Transverse colon (tissue), 4 donors: ENCODE data around the gene PRPF38A. TPM values are rescaled to one million over a fixed set of nuclear protein-coding genes. Genes with fewer than 3 reads are reported as not detected.

Experiments used
- DNase-seq: peaks from one replicate; pipeline ENCODE4 v3.0.0-alpha.2; 2019
- H3K27ac ChIP-seq, 4 donors: fragments of 200-600 bp; sonication (generic); 2 replicates each; pipeline ENCODE4 v1.5.1; 2016 to 2018; ENCODE audit warnings: inconsistent platforms in 4 of 4
- H3K27me3 ChIP-seq: fragments of 200-600 bp; sonication (generic); 2 replicates; pipeline ENCODE4 v1.5.1; 2017; ENCODE audit warnings: inconsistent platforms
- H3K36me3 ChIP-seq, 4 donors: fragments of 200-600 bp; sonication (generic); 2 replicates each; pipeline ENCODE4 v1.5.1; 2017 to 2019; ENCODE audit warnings: inconsistent platforms in 4 of 4
- H3K4me1 ChIP-seq, 4 donors: fragments of 200-600 bp; sonication (generic); 2 replicates each; pipeline ENCODE4 v1.5.1; 2017 to 2020; ENCODE audit warnings: inconsistent platforms in 4 of 4
- H3K4me3 ChIP-seq, 4 donors: fragments of 200-600 bp; sonication (generic); 1 replicate in 1 of 4; 2 replicates in 3 of 4; pipeline versions ENCODE4 v1.5.1 to v1.6.1; 2017 to 2019; ENCODE audit warnings: inconsistent platforms in 4 of 4
- H3K9me3 ChIP-seq, 2 donors: fragments of 200-600 bp; sonication (generic); 2 replicates each; pipeline ENCODE4 v1.5.1; 2017 to 2019; ENCODE audit warnings: inconsistent platforms in 2 of 2
- CTCF ChIP-seq, 5 experiments: fragments of 200-600 bp in 3 of 5; fragments of 450-650 bp in 2 of 5; sonication (generic) in 3 of 5; IDR thresholded peaks; 1 replicate in 2 of 5; 2 replicates in 3 of 5; pipeline ENCODE4 v1.5.1; 2016 to 2017; ENCODE audit warnings: antibody characterized with exemption in 5 of 5, inconsistent platforms in 3 of 5, mild to moderate bottlenecking in 2 of 5, moderate library complexity in 1 of 5
- EP300 ChIP-seq: sonication (generic); formaldehyde crosslinking; IDR thresholded peaks from one replicate; pipeline ENCODE4 v1.6.1; 2017; ENCODE audit warnings: antibody characterized with exemption, low read depth
- POLR2A ChIP-seq: fragments of 450-650 bp; IDR thresholded peaks from one replicate; pipeline ENCODE4 v1.6.1; 2016; ENCODE audit warnings: antibody characterized with exemption, mild to moderate bottlenecking, moderate library complexity
- POLR2AphosphoS5 ChIP-seq, 3 donors: sonication (generic); formaldehyde crosslinking; IDR thresholded peaks; one replicate each; pipeline ENCODE4 v1.6.1; 2016; ENCODE audit warnings: antibody characterized with exemption in 3 of 3
- WGBS, 2 donors: methylation state at CpG; one replicate each; pipeline ENCODE4 v1.1.5; 2018; ENCODE audit warnings: low coverage in 1 of 2; 5-methylcytosine and 5-hydroxymethylcytosine counted together
- in situ Hi-C, 4 donors: fragments of 200-750 bp; cut with MboI; loops; one replicate each; pipeline versions ENCODE4 v1.15.0 to v1.15.1; 2017; ENCODE audit warnings: low sequenced_read_pairs in 3 of 4, low pct_ligation_motif_present in 1 of 4, low pct_unique_long_range_greater_than_20kb in 1 of 4
- intact Hi-C: fragments of 100-400 bp; cut with DNase I; formaldehyde crosslinking; loops from one replicate; pipeline ENCODE4 v1.15.1; 2023; ENCODE audit warnings: low total_unique reads
- total RNA-seq, 4 donors: library from RNA; depleted of rRNA; stranded (reverse); fragments of >200 nt; gene quantifications; one replicate each; pipeline ENCODE4 v1.1.0, GENCODE V29; 2016

PRPF38A gene
- total RNA-seq, 4 donors from 2014 or later = 4.0 to 25.5 (median 20.1) TPM

- H3K27me3 ChIP-seq = no peaks in the 10 kb centered on the region
- no peak for TF ChIP-seq CTCF (IDR thresholded peaks at IDR 0.05)
- no peak for TF ChIP-seq EP300
- TF ChIP-seq POLR2A = no peak
- TF ChIP-seq POLR2AphosphoS5 (IDR thresholded peaks at IDR 0.05) = no peak
- in situ Hi-C loops (loop anchor here in 2 of 4 donors (25.0 kb wide), 1 partner anchor 284 kb away; the partner anchor contains the start of gene COA7 (in 2 of the 2)), intact Hi-C loops (no loop called here)
- no peaks in the 10 kb centered on the region for H3K9me3 ChIP-seq
- 0 to 1% methylated on average over 9 to 16 of the region's 16 CpGs for WGBS, 2 donors
- peak; percentile 42 for DNase-seq
- peak overlapping the region; percentile 91 to 97 (median 92) for H3K27ac ChIP-seq
- peaks cover 14 to 27% (median 19%) of the 10 kb centered on the region in 4 donors for H3K4me1 ChIP-seq
- peak overlapping the region; percentile 20 to 81 (median 66) for H3K4me3 ChIP-seq
- peaks cover 0 to 9% (median 1%) of the 10 kb centered on the region in 4 donors for H3K36me3 ChIP-seq
These were observed 761 bp upstream of the PRPF38A start for GRCh38 chr1:52403566-52404115.

GRCh38 chr1:52404975-52405338, 555 bp downstream of the PRPF38A start:
- Histone ChIP-seq H3K27ac (peak overlapping the region; percentile 91 to 97 (median 92)), H3K4me1 (peaks cover 14 to 27% (median 19%) of the 10 kb centered on the region in 4 donors), H3K27me3 (no peaks in the 10 kb centered on the region), H3K9me3 (no peaks in the 10 kb centered on the region), H3K4me3 (peak overlapping the region; percentile 63 to 81 (median 69)), H3K36me3 (peaks cover 0 to 19% (median 6%) of the 10 kb centered on the region in 4 donors)
- 0 to 1% methylated on average over 6 to 8 of the region's 8 CpGs for WGBS, 2 donors
- intact Hi-C loops (no loop called here), in situ Hi-C loops (loop anchor here in 2 of 4 donors (25.0 kb wide), 1 partner anchor 282 kb away; the partner anchor contains the start of gene COA7 (in 2 of the 2))
- no peak for DNase-seq
- TF ChIP-seq POLR2A (no peak), CTCF (IDR thresholded peaks at IDR 0.05) (peak in 1 of 5 experiments; percentile 36)

- Histone ChIP-seq H3K9me3 (no peaks in the 10 kb centered on the region), H3K36me3 (peaks cover 0 to 91% (median 35%) of the 10 kb centered on the region in 4 donors), H3K4me3 (no peak overlapping the region), H3K4me1 (peaks cover 0 to 20% (median 3%) of the 10 kb centered on the region in 4 donors), H3K27me3 (no peaks in the 10 kb centered on the region), H3K27ac (peak overlapping the region; percentile 61 to 74 (median 70))
- intact Hi-C loops = no loop called here
- DNase-seq = peak; percentile 72
- 67% methylated on average over 10 of the region's 10 CpGs; no CpG with 5 or more reads in 1 of the 2 donors for WGBS, 2 donors
- in situ Hi-C loops = loop anchor here in 2 of 4 donors (25.0 kb wide), 1 partner anchor 274 kb away; the partner anchor contains the start of gene COA7 (in 2 of the 2)
- TF ChIP-seq POLR2A (peak; percentile 67), EP300 (no peak), CTCF (IDR thresholded peaks at IDR 0.05) (no peak), POLR2AphosphoS5 (IDR thresholded peaks at IDR 0.05) (peak in 2 of 3 donors; percentile 69 to 74)
These were observed 9.1 kb downstream of the PRPF38A start for GRCh38 chr1:52413410-52413989.

- in situ Hi-C loops = loop anchor here in 2 of 4 donors (25.0 kb wide), 1 partner anchor 272 kb away; the partner anchor contains the start of gene COA7 (in 2 of the 2)
- no peak for DNase-seq
- peaks cover 0 to 94% (median 31%) of the 10 kb centered on the region in 4 donors for H3K36me3 ChIP-seq
- no peak overlapping the region for H3K4me3 ChIP-seq
- intact Hi-C loops = no loop called here
- TF ChIP-seq POLR2AphosphoS5 (IDR thresholded peaks at IDR 0.05) = no peak
- TF ChIP-seq POLR2A = no peak
- no peak for TF ChIP-seq EP300
- H3K27ac ChIP-seq = peak overlapping the region in 3 of 4 donors; percentile 61 to 73 (median 66)
- no peaks in the 10 kb centered on the region for H3K27me3 ChIP-seq
- peaks cover 0 to 24% (median 3%) of the 10 kb centered on the region in 4 donors for H3K4me1 ChIP-seq
- H3K9me3 ChIP-seq = no peaks in the 10 kb centered on the region
These were observed 10.5 kb downstream of the PRPF38A start for GRCh38 chr1:52414942-52415341.
